HAP-1 (cell line): ENCODE results near the gene CNR2.

ENCODE experiments used
- DNase-seq, 2 experiments: peaks; one replicate each; pipeline ENCODE4 v3.0.0-alpha.2; 2016 to 2020; ENCODE audit warnings: low spot score in 2 of 2
- H3K27me3 ChIP-seq: fragments of 250-450 bp; sonication (Bioruptor Pico); 2 replicates; pipeline ENCODE4 v1.5.1; 2020; ENCODE audit warnings: low read depth, mild to moderate bottlenecking, moderate library complexity
- H3K36me3 ChIP-seq: fragments of 250-450 bp; sonication (Bioruptor Pico); replicated peaks from 2 replicates; pipeline ENCODE4 v1.5.1; 2020; ENCODE audit warnings: mild to moderate bottlenecking
- H3K4me1 ChIP-seq: fragments of 250-450 bp; sonication (Bioruptor Pico); 2 replicates; pipeline ENCODE4 v1.5.1; 2020; ENCODE audit warnings: mild to moderate bottlenecking
- H3K4me3 ChIP-seq: fragments of 250-450 bp; sonication (Bioruptor Pico); 2 replicates; pipeline ENCODE4 v1.5.1; 2020; ENCODE audit warnings: mild to moderate bottlenecking, moderate library complexity
- H3K9me3 ChIP-seq: fragments of 250-450 bp; sonication (Bioruptor Pico); 2 replicates; pipeline ENCODE4 v1.5.1; 2020; ENCODE audit warnings: mild to moderate bottlenecking, moderate library complexity
- in situ Hi-C: fragments of 300-500 bp; cut with MboI; formaldehyde crosslinking; loops from 3 replicates; pipeline ENCODE4 v1.14.3; 2020; ENCODE audit warnings: low sequenced_read_pairs, inconsistent platforms, mixed read lengths

The CNR2 gene

GRCh38 chr1:23825076-23825761 lies 87.9 kb downstream of the CNR2 start, which contains the start of gene HMGCL:
HMGCL (minus strand) TSS chr1:23825429; CDS start chr1:23825415, 14 bp downstream.
- DNase-seq, result peak; percentile 80 to 95
- no peaks in the 10 kb centered on the region for H3K27me3 ChIP-seq
- no peaks in the 10 kb centered on the region for H3K9me3 ChIP-seq
- in situ Hi-C loops, result no loop called here
- no peaks in the 10 kb centered on the region for H3K36me3 ChIP-seq
- peak within 1 kb of the TSS; percentile 92 for H3K4me3 ChIP-seq
- H3K4me1 ChIP-seq, result peaks cover 4% of the 10 kb centered on the region; the same call in 1 of the 2 replicates

- in situ Hi-C loops, result no loop called here
- Histone ChIP-seq H3K9me3 (no peaks in the 10 kb centered on the region), H3K4me1 (peaks cover 4% of the 10 kb centered on the region; the same call in 1 of the 2 replicates), H3K27me3 (no peaks in the 10 kb centered on the region), H3K36me3 (no peaks in the 10 kb centered on the region), H3K4me3 (peak overlapping the region; percentile 92)
- DNase-seq, result no peak
Measured at GRCh38 chr1:23824711-23825075, 88.5 kb downstream of the CNR2 start.

GRCh38 chr1:23823767-23824166 lies 89.4 kb downstream of the CNR2 start:
- peaks cover 4% of the 10 kb centered on the region; the same call in 1 of the 2 replicates for H3K4me1 ChIP-seq
- no peak overlapping the region for H3K4me3 ChIP-seq
- DNase-seq, result no peak
- H3K27me3 ChIP-seq, result no peaks in the 10 kb centered on the region
- H3K9me3 ChIP-seq, result no peaks in the 10 kb centered on the region
- no peaks in the 10 kb centered on the region; the same call in 1 of the 2 replicates for H3K36me3 ChIP-seq
- in situ Hi-C loops, result no loop called here
